Spinal cord (tissue), 10 donors: ENCODE results near the gene UNK. TPM values are rescaled to one million over a fixed set of nuclear protein-coding genes. Genes with fewer than 3 reads are reported as not detected.
"Not testable (repeated sequence)": the region's sequence is repeated elsewhere in the genome, so short reads cannot be mapped to it uniquely, and the experiment has no call there.

Experiments
- DNase-seq, 6 donors: peaks; one replicate each; pipeline versions ENCODE4 v3.0.0 to v3.0.0-alpha.2; 2013 to 2015; ENCODE audit warnings: low spot score in 6 of 6, low read depth in 4 of 6
- H3K27ac ChIP-seq: one replicate; pipeline ENCODE4 v1.5.1; 2013; ENCODE audit warnings: low read depth, low read length, control low read depth
- H3K27me3 ChIP-seq: one replicate; pipeline ENCODE4 v1.6.1; 2013; ENCODE audit warnings: low read length; ENCODE audit not compliant: control insufficient read depth, insufficient read depth
- H3K36me3 ChIP-seq: one replicate; pipeline ENCODE4 v1.6.1; 2013; ENCODE audit warnings: low read length; ENCODE audit not compliant: control insufficient read depth, insufficient read depth
- H3K4me1 ChIP-seq: one replicate; pipeline ENCODE4 v1.6.1; 2013; ENCODE audit warnings: low read length; ENCODE audit not compliant: control insufficient read depth, insufficient read depth
- H3K4me3 ChIP-seq: one replicate; pipeline ENCODE4 v1.5.1; 2013; ENCODE audit warnings: low read depth, low read length, control low read depth
- H3K9me3 ChIP-seq: one replicate; pipeline ENCODE4 v1.6.1; 2013; ENCODE audit warnings: low read length; ENCODE audit not compliant: control insufficient read depth, insufficient read depth
- WGBS: methylation state at CpG from one replicate; pipeline ENCODE4 v1.1.5; 2013; ENCODE audit warnings: missing lambda C conversion rate; ENCODE audit not compliant: insufficient coverage; 5-methylcytosine and 5-hydroxymethylcytosine counted together
- polyA plus RNA-seq, 2 donors: library from polyadenylated mRNA; unstranded; fragments of 120-200 nt; gene quantifications; one replicate each; pipeline ENCODE4 v1.2.1, GENCODE V29; 2013; ENCODE audit not compliant: insufficient read length in 2 of 2
- total RNA-seq, 2 donors: library from RNA; depleted of rRNA in 1 of 2; stranded (reverse); fragments of 120-200 nt in 1 of 2; fragments of >200 nt in 1 of 2; gene quantifications; one replicate each; pipeline versions ENCODE4 v1.2.3 to v1.2.4, GENCODE V29; 2013 to 2014
- donor health status: healthy.

Gene UNK
- total and polyA plus RNA-seq, 4 donors: 28.9 to 54.8 (median 37.5) TPM

DNA sequence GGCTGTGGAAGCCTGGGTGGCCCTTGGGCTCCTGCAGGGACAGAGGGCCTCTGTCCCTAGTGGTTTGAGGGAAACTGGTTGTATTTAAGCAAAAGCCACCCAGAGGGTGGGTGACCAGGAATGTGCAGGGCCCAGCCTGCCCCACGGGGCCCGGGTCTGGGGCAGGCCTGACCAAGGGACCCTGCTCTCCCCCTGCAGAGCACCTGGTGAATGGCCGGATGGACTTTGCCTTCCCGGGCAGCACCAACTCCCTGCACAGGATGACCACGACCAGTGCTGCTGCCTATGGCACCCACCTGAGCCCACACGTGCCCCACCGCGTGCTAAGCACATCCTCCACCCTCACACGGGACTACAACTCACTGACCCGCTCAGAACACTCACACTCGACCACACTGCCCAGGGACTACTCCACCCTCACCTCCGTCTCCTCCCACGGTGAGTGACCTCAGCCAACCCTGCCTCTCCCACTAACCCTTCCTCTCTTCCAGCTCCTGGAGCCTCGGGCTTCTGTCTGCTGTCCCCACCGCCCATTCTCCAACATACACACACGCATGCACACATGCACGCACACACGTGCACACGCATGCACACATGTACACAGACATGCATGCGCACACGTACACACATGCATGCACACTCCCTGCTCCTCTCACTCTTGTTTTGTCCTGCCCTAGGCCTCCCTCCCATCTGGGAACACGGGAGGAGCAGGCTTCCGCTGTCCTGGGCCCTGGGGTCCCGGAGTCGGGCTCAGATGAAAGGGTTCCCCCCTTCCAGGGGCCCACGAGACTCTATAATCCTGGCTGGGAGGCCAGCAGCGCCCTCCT is 30.0 kb upstream of the UNK start:
- 81% methylated on average over 27 of the region's 27 CpGs for WGBS
- Histone ChIP-seq H3K9me3 (no peaks in the 10 kb centered on the region), H3K4me3 (no peak overlapping the region), H3K27ac (no peak overlapping the region), H3K4me1 (peaks cover 29% of the 10 kb centered on the region), H3K27me3 (no peaks in the 10 kb centered on the region), H3K36me3 (peaks cover 79% of the 10 kb centered on the region)
- no peak for DNase-seq

DNA sequence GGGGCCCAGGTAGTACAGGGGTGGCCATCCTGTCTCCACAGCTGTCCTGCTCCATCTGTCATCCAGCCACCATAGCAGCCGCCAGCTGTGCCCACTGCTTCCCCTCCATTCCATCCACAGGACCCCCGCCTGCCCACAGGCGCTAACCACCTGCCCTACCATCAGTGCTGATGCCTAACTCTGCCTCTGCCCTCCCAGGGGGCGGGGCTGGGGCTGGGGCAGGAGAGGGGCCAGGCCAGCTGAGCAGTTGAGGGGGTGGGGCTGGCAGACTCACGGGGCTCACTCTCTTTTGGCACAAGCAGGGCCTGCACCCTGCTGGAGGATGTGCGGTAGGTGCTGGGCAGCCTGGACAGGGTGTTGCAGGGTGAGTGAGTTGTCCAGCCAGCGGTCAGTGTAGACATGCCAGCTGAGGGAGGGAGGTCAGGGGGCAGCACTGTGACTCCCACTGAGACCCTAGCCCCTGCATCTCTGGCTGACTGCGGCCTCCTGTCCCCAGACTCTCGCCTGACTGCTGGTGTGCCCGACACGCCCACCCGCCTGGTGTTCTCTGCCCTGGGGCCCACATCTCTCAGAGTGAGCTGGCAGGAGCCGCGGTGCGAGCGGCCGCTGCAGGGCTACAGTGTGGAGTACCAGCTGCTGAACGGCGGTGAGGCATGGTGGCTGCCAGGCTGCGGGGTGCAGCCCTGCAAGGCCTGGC is 29.3 kb upstream of the UNK start:
- no peak overlapping the region for H3K4me3 ChIP-seq
- no peak overlapping the region for H3K27ac ChIP-seq
- H3K27me3 ChIP-seq: no peaks in the 10 kb centered on the region
- peaks cover 22% of the 10 kb centered on the region for H3K4me1 ChIP-seq
- WGBS: 75% methylated on average over 19 of the region's 20 CpGs
- no peaks in the 10 kb centered on the region for H3K9me3 ChIP-seq
- DNase-seq: no peak
- H3K36me3 ChIP-seq: peaks cover 79% of the 10 kb centered on the region

DNA sequence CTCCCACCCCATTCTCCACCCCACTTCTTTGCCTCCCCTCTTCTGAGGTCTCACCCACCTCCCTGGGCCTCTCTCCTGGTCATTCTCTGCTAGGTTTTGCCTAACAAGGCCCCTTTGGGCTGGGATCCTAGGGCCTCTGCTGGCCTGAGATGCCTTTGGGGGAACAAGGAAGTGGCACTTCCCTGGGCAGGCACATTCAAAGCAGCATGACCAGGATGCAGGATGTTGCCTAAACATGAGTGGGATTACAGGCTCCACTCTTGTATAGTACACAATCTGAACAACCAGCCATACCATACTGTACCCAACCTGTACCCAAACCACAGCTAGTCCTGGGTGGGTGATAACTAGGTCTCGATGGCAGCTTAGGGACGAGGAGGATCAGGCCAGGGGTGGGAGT is 28.6 kb upstream of the UNK start:
- H3K27ac ChIP-seq: no peak overlapping the region
- H3K4me3 ChIP-seq: no peak overlapping the region
- DNase-seq: no peak

GRCh38 chr17:75756451-75757085 is 28.0 kb upstream of the UNK start:
- H3K4me3 ChIP-seq: no peak overlapping the region
- 95% methylated on average over 28 of the region's 29 CpGs for WGBS
- no peak overlapping the region for H3K27ac ChIP-seq
- no peak for DNase-seq
- H3K9me3 ChIP-seq: no peaks in the 10 kb centered on the region
- no peaks in the 10 kb centered on the region for H3K27me3 ChIP-seq
- H3K36me3 ChIP-seq: peaks cover 71% of the 10 kb centered on the region
- peaks cover 22% of the 10 kb centered on the region for H3K4me1 ChIP-seq

More for the DNA sequence above, 28.6 kb upstream of the UNK start:
- Histone ChIP-seq H3K36me3 (peaks cover 72% of the 10 kb centered on the region), H3K4me1 (peaks cover 22% of the 10 kb centered on the region), H3K9me3 (no peaks in the 10 kb centered on the region), H3K27me3 (no peaks in the 10 kb centered on the region)
- 100% methylated on average over 2 of the region's 2 CpGs for WGBS

GRCh38 chr17:75757086-75757681 is 27.4 kb upstream of the UNK start:
- Histone ChIP-seq H3K27ac (no peak overlapping the region), H3K27me3 (no peaks in the 10 kb centered on the region), H3K36me3 (peaks cover 67% of the 10 kb centered on the region), H3K4me3 (no peak overlapping the region), H3K9me3 (no peaks in the 10 kb centered on the region), H3K4me1 (peaks cover 22% of the 10 kb centered on the region)
- no peak for DNase-seq
- 98% methylated on average over 14 of the region's 21 CpGs for WGBS

DNA sequence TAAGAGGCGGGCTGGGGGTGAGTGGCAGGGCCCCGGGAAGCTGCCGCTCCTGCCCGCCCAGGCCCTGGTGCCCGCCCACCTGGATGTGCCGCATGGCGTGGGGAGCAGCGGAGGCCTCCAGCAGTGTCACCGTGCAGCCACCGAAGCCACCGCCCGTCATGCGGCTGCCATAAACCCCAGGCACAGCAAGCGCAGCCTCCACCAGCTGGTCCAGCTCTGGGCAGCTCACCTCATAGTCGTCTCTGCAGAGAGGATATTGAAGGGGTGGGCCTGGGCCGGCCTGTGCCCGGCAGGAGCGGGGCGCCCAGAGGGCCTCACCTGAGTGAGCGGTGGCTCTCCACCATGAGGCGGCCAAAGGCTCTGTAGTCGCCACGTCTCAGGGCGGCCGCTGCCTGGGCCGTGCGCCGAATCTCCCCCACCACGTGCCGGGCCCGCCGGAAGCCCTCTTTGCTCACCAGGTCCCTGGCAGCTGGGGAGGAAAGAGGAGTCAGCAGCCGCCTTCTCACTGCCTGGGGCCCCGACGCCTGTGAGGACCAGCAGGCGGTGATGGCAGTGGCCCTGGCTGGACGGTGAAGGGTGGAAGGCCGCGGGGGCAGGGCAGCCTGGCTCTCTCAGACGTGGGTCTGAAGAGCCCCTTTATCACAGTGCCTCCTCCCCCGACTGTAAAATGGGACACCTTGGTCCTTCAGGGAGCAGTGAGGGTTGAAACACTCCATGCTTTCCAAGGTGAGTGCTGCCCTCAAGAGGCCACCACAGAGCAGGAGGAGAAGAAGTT is 26.3 kb upstream of the UNK start:
- Histone ChIP-seq H3K4me1 (peaks cover 20% of the 10 kb centered on the region), H3K4me3 (no peak overlapping the region), H3K9me3 (no peaks in the 10 kb centered on the region), H3K27ac (no peak overlapping the region), H3K27me3 (no peaks in the 10 kb centered on the region), H3K36me3 (peaks cover 68% of the 10 kb centered on the region)
- no peak for DNase-seq
- WGBS: 87% methylated on average over 36 of the region's 41 CpGs

DNA sequence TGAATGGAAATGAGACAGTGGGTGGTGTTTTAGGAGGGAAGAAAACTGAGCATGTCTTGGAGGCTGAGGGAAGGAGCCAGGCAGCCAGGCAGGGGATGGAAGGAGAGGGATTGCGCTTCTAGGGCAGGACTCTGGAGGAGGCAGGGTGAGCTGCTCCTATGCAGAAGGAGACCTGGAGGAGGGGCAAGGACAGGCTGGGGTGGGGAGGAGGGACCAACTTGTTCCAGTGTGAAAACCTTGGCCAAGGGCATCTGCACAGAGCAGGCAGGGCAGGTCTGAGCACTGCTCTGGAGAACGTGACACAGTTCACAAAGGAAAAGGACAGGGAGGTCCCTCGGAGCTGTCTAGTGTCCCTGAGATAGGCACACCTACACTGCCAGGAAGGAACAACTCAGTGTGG is 25.1 kb upstream of the UNK start:
- Histone ChIP-seq H3K27ac (no peak overlapping the region), H3K4me3 (no peak overlapping the region), H3K4me1 (peaks cover 22% of the 10 kb centered on the region), H3K27me3 (no peaks in the 10 kb centered on the region), H3K9me3 (no peaks in the 10 kb centered on the region), H3K36me3 (peaks cover 64% of the 10 kb centered on the region)
- DNase-seq: no peak
- WGBS: 79% methylated on average over 3 of the region's 3 CpGs

DNA sequence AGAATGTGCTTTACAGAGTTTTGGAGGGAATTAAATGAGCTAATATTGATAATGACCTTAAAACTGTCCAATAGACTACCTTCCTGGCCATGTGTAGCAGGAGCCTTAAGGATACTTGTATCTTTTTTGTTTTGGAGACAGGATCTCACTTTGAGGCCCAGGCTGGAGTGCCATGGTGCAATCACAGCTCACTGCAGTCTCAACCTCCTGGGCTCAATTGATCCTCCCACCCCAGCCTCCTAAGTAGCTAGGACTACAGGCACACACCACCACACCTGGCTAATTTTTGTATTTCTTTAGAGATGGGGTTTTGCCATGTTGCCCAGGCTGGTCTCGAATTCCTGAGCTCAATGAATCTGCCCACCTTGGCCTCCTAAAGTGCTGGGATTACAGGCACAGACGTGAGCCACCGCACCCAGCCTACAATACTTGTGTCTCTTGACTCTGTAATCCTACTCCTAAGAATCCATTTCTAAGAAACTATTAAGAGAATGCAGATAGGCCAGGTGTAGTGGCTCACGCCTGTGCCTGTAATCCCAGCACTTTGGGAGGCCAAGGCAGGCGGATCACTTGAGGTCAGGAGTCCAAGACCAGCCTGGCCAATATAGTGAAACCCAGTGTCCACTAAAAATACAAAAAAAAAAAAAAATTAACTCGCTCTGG is 24.5 kb upstream of the UNK start:
- H3K4me1 ChIP-seq: peaks cover 21% of the 10 kb centered on the region
- peaks cover 57% of the 10 kb centered on the region for H3K36me3 ChIP-seq
- not testable (repeated sequence) for DNase-seq, H3K4me3 ChIP-seq, H3K9me3 ChIP-seq, H3K27me3 ChIP-seq, H3K27ac ChIP-seq
- WGBS: 97% methylated on average over 5 of the region's 6 CpGs
